GM20431 (cell line): Measurements from ENCODE around the gene CMPK1.

Source experiments
- in situ Hi-C: fragments of 300-500 bp; cut with MseI, MboI; formaldehyde crosslinking; loops from one replicate; pipeline ENCODE4 v1.15.0; 2020; ENCODE audit warnings: low sequenced_read_pairs; ENCODE audit not compliant: unreplicated experiment

The CMPK1 gene

DNA sequence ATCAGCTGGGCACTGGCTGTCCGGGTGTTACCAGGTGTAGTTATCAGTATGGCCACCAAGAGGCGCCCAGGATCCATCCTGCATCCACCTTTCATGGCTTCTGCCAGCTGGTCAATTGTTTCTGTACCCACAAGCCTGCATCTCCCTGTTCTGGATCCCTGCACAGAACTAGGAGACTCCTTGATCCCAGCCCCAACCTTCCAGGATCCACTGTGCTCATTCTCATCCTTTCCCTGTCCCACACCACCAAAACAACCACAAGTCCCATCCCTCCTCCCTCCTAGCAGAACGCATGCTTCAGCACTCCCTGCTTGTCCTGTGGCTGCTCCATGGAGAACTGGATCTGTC, 55.3 kb downstream of the CMPK1 start:
- in situ Hi-C loops: no loop called here

GRCh38 chr1:47389731-47390130, 56.1 kb downstream of the CMPK1 start:
- in situ Hi-C loops: no loop called here

- in situ Hi-C loops: no loop called here
These were observed 57.3 kb downstream of the CMPK1 start for GRCh38 chr1:47390843-47391242.

DNA sequence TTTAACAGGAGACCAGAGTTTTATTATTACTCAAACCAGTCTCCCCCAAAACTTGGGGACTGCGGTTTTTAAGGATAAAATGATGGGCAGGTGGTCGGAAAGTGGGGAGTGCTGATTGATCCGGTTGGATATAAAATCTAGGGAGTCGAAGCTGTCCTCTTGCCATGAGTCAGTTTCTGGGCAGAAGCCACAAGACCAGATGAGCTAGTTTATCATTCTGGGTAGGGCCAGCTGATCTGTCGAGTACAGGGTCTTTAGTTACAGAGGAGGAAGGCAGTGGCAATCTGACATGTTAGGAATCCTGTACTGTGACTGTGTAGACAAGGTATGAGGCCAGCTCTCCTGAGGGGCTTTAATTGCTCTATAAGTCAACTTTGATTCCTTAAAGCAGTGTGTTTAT, 59.6 kb downstream of the CMPK1 start:
- in situ Hi-C loops: no loop called here

GRCh38 chr1:47395433-47395832, 61.8 kb downstream of the CMPK1 start:
- in situ Hi-C loops: no loop called here

DNA sequence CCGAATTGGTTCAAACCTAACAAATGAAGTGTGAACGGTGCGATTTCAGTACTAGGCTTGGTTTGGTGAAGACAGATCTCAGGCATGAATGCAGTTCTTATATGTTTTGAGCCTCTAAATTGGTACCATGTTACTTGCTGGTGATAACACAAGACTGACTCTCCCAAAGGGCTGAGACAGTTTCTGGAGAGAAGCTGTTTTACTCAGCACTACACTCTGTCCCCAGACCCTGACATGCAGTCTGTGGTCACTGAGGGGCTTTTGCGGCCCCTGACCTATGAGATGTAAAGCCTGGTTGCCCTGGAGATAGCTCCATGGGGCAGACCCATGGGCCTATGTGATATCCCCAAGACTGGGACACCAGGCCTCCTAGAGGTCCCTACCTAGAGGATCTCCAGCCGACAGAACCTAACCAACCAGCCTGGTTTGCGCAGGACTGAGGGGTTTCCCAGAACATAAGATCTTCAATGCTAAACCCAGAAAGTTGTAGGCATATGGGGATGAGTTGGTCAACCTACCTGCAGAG, 63.1 kb downstream of the CMPK1 start:
- in situ Hi-C loops: no loop called here

DNA sequence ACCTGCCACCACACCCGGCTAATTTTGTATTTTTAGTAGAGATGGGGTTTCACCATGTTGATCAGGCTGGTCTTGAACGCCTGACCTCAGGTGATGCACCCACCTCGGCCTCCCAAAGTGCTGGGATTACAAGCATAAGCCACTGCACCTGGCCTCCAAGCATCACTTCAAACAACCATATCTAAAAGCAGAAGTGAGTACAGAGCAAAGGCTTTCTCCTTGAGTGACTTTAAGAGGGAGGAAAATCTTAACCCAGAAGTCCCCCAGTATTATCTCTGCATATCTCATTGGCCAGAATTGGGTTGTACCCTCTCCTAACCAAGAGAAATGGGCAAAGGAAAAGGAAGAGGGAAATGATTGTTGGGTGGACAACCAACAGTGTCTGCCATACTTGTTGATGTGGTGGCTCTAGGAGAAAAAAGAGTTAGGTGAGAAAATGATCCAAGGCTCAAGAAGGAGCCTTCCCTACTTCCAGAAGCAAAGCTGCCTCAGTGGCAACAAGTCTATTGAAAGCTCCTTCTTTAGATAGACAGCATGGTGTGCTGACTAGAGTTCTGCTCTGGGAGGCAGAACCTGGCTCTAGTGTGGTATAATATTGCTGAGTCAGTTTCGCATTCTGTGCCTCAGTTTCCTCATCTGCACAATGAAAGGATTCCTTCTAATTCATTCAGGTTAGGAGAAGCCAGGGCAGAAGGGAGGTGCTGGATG, 65.7 kb downstream of the CMPK1 start:
- in situ Hi-C loops: no loop called here

GRCh38 chr1:47399846-47400155, 66.2 kb downstream of the CMPK1 start:
- in situ Hi-C loops: no loop called here

- in situ Hi-C loops: no loop called here
These were observed 68.2 kb downstream of the CMPK1 start for GRCh38 chr1:47401761-47402160.

- in situ Hi-C loops: no loop called here
These were observed 69.0 kb downstream of the CMPK1 start for GRCh38 chr1:47402591-47402990.

DNA sequence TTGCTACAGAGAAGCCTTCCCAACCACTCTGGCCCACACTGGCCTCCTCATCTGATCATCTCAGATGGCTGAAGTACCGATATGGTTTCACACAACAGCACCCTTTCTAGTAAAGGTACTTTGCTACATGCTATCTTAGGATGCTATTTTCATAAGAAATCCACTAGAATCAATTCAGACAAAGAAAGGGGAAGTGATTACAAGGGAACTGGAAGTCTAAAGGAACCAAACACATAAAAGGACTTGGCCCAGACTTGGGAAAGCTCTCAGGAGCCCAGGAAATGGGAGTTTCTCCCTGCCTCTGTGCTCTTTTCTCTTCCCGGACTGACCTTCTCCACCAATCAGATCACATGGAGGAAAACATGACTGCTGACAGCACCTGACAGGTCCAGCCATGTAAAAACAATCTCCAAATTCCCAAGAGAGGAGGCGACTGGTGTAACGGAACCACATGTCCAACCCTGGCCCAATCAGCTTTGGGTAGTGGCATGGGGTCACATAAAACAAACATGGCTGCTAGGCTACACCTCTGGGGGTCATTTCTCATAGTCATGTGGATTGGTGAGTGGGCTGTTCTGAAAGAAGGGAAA, 69.8 kb downstream of the CMPK1 start:
- in situ Hi-C loops: no loop called here

DNA sequence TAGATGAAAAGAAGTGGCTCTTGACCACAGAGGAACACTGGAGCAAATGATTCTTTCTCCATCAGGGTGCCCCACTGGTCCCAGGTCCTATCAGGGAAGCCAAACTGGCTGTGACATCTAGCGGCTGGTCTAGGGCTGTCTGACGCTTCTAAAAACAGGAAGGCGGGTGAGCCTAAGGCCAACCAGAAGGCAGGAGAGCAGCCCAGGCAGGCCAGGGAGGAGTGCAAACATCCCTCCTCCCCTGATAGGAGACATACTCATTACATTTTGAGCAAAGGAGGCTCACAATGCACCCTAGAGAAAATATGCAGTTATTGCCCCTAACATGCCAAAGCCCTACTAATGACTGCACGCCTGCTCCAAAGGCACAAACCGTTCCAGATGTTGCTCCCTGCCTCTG, 72.1 kb downstream of the CMPK1 start:
- in situ Hi-C loops: no loop called here

GRCh38 chr1:47406966-47407365, 73.4 kb downstream of the CMPK1 start:
- in situ Hi-C loops: no loop called here

- in situ Hi-C loops: no loop called here
These were observed 73.9 kb downstream of the CMPK1 start for GRCh38 chr1:47407481-47407880.

- in situ Hi-C loops: no loop called here
These were observed 75.9 kb downstream of the CMPK1 start for GRCh38 chr1:47409311-47410067.

DNA sequence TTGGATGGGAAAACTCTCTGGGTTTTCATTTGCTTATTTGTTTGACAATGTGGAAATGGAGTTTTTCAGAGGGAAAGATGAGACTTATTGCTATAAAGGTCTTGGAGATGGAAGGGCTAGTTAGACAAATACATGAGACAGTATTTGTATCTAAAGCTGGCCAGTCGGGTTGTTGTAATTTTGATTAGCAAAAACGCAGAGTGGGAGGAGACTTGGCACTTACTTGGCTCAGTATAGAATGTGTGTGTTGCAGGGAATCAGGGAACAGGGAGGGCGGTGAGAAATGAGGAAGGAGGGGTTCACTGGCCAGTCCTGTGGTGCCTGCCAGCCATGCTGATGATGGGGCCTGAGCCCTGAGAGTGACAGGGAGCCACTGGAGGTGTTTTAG, 76.5 kb downstream of the CMPK1 start:
- in situ Hi-C loops: no loop called here

GRCh38 chr1:47411436-47411835, 77.8 kb downstream of the CMPK1 start:
- in situ Hi-C loops: no loop called here

GRCh38 chr1:47412437-47412836, 78.8 kb downstream of the CMPK1 start:
- in situ Hi-C loops: no loop called here

GRCh38 chr1:47415728-47416318, 82.2 kb downstream of the CMPK1 start, which contains the start of gene FOXE3:
TSS of gene FOXE3 (plus strand) at chr1:47416285. CDS start at chr1:47416316, 31 bp downstream.
- in situ Hi-C loops: no loop called here

- in situ Hi-C loops: no loop called here
These were observed 83.0 kb downstream of the CMPK1 start for GRCh38 chr1:47416319-47417169.
